Measurements from ENCODE around the gene PSMB2. TPM values are rescaled to one million over a fixed set of nuclear protein-coding genes. Genes with fewer than 3 reads are reported as not detected.

The PSMB2 gene
- polyA plus RNA-seq, 2 of the 4 experiments (the other 2 are of a cell fraction) = 84.6 to 88.3 TPM

- Histone ChIP-seq H3K4me3 (no peak overlapping the region), H3K4me2 (no peak overlapping the region), H3K4me1 (no peaks in the 10 kb centered on the region), H3K27ac (no peak overlapping the region), H3K9me3 (no peaks in the 10 kb centered on the region)
- no peak for ATAC-seq
- TF ChIP-seq EHMT2 (IDR thresholded peaks at IDR 0.05; ENCODE audit: low read depth) (no peak), EHF (CRISPR knock-in tag; IDR thresholded peaks at IDR 0.05) (no peak), FOSB (CRISPR knock-in tag; IDR thresholded peaks at IDR 0.05) (no peak), ATOH8 (CRISPR knock-in tag; IDR thresholded peaks at IDR 0.05; ENCODE audit: low read depth) (no peak)
- POLR2A ChIA-PET = no interaction called here
- 84% methylated on average over 8 of the region's 10 CpGs for WGBS (ENCODE audit: missing lambda C conversion rate)
- DNase-seq (ENCODE audit: low read depth in 1 of 2, low spot score in 1 of 2) = no peak
- CTCF ChIA-PET = interaction anchor here (1.0 kb wide), 1 partner anchor 12 kb away, joined by 4 read pairs; no protein-coding TSS in a partner anchor
- FAIRE-seq = no peak
Observed at GRCh38 chr1:35576061-35576765, 65.1 kb downstream of the PSMB2 start.

DNA sequence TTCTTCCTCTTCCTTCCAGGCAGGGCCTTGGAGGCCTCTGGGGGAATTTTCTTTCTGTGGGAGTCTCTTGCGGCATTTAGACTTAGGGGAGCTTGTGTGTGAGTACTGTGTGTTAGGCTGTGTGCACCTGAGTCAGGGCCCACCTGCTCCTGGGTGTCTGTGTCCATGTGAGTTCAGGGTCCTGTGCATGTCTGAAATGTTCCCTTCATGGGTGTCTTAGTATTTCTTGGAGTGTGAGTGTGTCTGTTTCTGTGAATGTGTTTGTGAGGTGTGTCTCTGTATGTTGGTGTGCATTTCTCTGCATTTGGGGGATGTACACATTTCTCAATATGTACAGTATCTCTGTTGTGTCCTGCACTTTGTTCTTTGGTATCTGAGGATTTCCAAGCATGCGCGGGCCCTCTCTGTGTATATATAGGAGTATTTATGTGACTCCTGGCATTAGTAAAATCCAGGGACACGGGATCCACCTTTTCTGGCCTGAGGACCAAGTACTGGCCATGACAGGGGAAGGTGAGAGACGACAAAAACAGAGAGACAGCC is 65.8 kb downstream of the PSMB2 start:
- H3K27ac ChIP-seq = no peak overlapping the region
- CTCF ChIA-PET = no interaction called here
- ATAC-seq = no peak
- H3K4me1 ChIP-seq = no peaks in the 10 kb centered on the region
- no peaks in the 10 kb centered on the region for H3K9me3 ChIP-seq
- TF ChIP-seq GATA3 (IDR thresholded peaks at IDR 0.05; ENCODE audit: borderline replicate concordance) (no peak), HOXB5 (CRISPR knock-in tag; IDR thresholded peaks at IDR 0.05) (no peak), ELK1 (IDR thresholded peaks at IDR 0.05; ENCODE audit: low read depth, low read length) (no peak), RAD21 (conservative IDR thresholded peaks at IDR 0.05 in 1 of 2, IDR thresholded peaks at IDR 0.05 in 1 of 2) (no peak)
- H3K4me2 ChIP-seq = no peak overlapping the region
- POLR2A ChIA-PET = no interaction called here
- no peak overlapping the region for H3K4me3 ChIP-seq
- DNase-seq (ENCODE audit: low read depth in 1 of 2, low spot score in 1 of 2) = no peak
- 71% methylated on average over 5 of the region's 5 CpGs for WGBS (ENCODE audit: missing lambda C conversion rate)
- no peak for FAIRE-seq

DNA sequence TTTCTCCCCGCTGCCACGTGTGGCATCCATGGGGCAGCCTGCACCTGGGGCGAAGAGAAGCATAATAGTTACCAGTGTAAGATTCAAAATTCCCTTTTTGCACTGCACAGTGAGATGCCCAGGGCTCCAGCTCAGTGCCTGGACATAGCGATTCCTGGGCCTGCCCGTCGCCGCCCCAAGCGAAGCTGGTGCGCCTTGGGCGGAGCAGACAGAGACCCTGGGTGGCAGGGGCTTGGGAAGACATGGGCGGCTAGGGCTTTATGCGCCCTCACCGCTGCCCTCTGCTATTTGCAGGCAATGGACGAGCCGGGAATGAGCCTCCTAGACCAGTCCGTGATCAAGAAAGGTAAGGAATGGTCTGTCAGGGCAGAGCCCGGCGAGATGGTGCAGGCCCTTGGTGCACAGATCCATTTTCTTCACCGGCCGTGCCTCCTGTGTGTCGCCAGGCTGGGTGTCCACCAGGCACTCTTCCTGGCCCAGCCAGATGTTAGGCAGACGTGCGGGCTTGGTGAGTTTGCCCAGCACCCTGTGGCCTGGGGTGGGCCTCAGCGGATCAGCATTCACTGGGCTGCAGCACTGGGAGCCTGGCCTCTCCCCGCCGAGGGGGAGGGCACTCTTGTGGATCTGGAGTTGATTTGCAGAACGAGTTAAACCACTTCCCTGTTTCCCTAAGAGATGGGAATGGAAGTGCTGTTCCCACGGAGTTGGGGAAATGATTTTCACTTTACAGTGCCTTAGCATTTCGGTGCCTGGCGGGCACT is 66.5 kb downstream of the PSMB2 start:
- 87% methylated on average over 17 of the region's 30 CpGs for WGBS (ENCODE audit: missing lambda C conversion rate)
- CTCF ChIA-PET = interaction anchor here (2.8 to 5.1 kb wide), 2 partner anchors 10 to 152 kb away, joined by 12 to 47 read pairs; no protein-coding TSS in a partner anchor
- POLR2A ChIA-PET = no interaction called here
- no peak for TF ChIP-seq NFE2L2 (conservative IDR thresholded peaks at IDR 0.05; ENCODE audit: low read length)
- TF ChIP-seq, protein P1, sequence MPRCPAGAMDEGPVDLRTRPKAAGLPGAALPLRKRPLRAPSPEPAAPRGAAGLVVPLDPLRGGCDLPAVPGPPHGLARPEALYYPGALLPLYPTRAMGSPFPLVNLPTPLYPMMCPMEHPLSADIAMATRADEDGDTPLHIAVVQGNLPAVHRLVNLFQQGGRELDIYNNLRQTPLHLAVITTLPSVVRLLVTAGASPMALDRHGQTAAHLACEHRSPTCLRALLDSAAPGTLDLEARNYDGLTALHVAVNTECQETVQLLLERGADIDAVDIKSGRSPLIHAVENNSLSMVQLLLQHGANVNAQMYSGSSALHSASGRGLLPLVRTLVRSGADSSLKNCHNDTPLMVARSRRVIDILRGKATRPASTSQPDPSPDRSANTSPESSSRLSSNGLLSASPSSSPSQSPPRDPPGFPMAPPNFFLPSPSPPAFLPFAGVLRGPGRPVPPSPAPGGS (IDR thresholded peaks at IDR 0.05) = no peak
- TF ChIP-seq POLR2A (IDR thresholded peaks at IDR 0.05; ENCODE audit: low read length) = no peak
- no peak for TF ChIP-seq FOSB (CRISPR knock-in tag; IDR thresholded peaks at IDR 0.05)
- TF ChIP-seq PBX3 (IDR thresholded peaks at IDR 0.05) = no peak
- no peak for TF ChIP-seq NPAS2 (CRISPR knock-in tag; IDR thresholded peaks at IDR 0.05; ENCODE audit: borderline replicate concordance)
- TF ChIP-seq ZNF302 (CRISPR knock-in tag; IDR thresholded peaks at IDR 0.05) = no peak
- no peak for TF ChIP-seq JUNB (IDR thresholded peaks at IDR 0.05)
- TF ChIP-seq CTCF (IDR thresholded peaks at IDR 0.05) = no peak
- TF ChIP-seq HOXB5 (CRISPR knock-in tag; IDR thresholded peaks at IDR 0.05) = no peak
- TF ChIP-seq SREBF2 (IDR thresholded peaks at IDR 0.05) = no peak
- TF ChIP-seq CBX2 (IDR thresholded peaks at IDR 0.05; ENCODE audit: borderline replicate concordance, low read depth) = no peak
- TF ChIP-seq, protein P2, sequence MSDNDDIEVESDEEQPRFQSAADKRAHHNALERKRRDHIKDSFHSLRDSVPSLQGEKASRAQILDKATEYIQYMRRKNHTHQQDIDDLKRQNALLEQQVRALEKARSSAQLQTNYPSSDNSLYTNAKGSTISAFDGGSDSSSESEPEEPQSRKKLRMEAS (IDR thresholded peaks at IDR 0.05) = no peak
- TF ChIP-seq PHF8 (IDR thresholded peaks at IDR 0.05; ENCODE audit: borderline replicate concordance, low read depth) = no peak
- TF ChIP-seq BHLHE40 (IDR thresholded peaks at IDR 0.05; ENCODE audit: low read depth, low read length) = no peak
- no peak for TF ChIP-seq MYC (IDR thresholded peaks at IDR 0.05; ENCODE audit: borderline replicate concordance, low read length)
- no peak for TF ChIP-seq HOXA7 (CRISPR knock-in tag; IDR thresholded peaks at IDR 0.05)
- Histone ChIP-seq H3K4me3 (no peak overlapping the region), H3K27ac (no peak overlapping the region), H3K4me1 (no peaks in the 10 kb centered on the region; the same call in 2 of the 3 replicates), H3K4me2 (no peak overlapping the region), H3K9me3 (no peaks in the 10 kb centered on the region)
- no peak for FAIRE-seq
- DNase-seq (ENCODE audit: low read depth in 1 of 2, low spot score in 1 of 2) = no peak
- no peak for ATAC-seq
